Suprapubic skin (tissue), 4 donors: Measurements from ENCODE around the gene CLTC. TPM values are rescaled to one million over a fixed set of nuclear protein-coding genes. Genes with fewer than 3 reads are reported as not detected.
A peak's percentile ranks its signal among the peaks of the same experiment; 100 is the strongest.

Experiments used
- DNase-seq, 2 donors: peaks; one replicate each; pipeline ENCODE4 v3.0.0-alpha.2; 2019; ENCODE audit warnings: low spot score in 2 of 2
- H3K27ac ChIP-seq: fragments of 200-600 bp; sonication (generic); one replicate; pipeline ENCODE4 v1.5.1; 2019
- H3K27me3 ChIP-seq: fragments of 200-600 bp; sonication (generic); one replicate; pipeline ENCODE4 v1.5.1; 2019
- H3K36me3 ChIP-seq: fragments of 200-600 bp; sonication (generic); one replicate; pipeline ENCODE4 v1.5.1; 2019
- H3K4me1 ChIP-seq: fragments of 200-600 bp; sonication (generic); one replicate; pipeline ENCODE4 v1.5.1; 2019
- H3K4me3 ChIP-seq: fragments of 200-600 bp; sonication (generic); one replicate; pipeline ENCODE4 v1.5.1; 2019; ENCODE audit warnings: mild to moderate bottlenecking
- H3K9me3 ChIP-seq: fragments of 200-600 bp; sonication (generic); one replicate; pipeline ENCODE4 v1.5.1; 2019
- CTCF ChIP-seq, 2 donors: fragments of 200-600 bp in 1 of 2; fragments of 450-650 bp in 1 of 2; sonication (generic) in 1 of 2; IDR thresholded peaks; one replicate each; pipeline ENCODE4 v1.5.1; 2016 to 2019; ENCODE audit warnings: antibody characterized with exemption in 2 of 2, mild to moderate bottlenecking in 1 of 2, moderate library complexity in 1 of 2
- EP300 ChIP-seq: sonication (generic); formaldehyde crosslinking; IDR thresholded peaks from one replicate; pipeline ENCODE4 v1.6.1; 2017; ENCODE audit warnings: antibody characterized with exemption
- POLR2A ChIP-seq, 2 donors: fragments of 450-650 bp; IDR thresholded peaks; one replicate each; pipeline ENCODE4 v1.6.1; 2017; ENCODE audit warnings: antibody characterized with exemption in 2 of 2, mild to moderate bottlenecking in 2 of 2, moderate library complexity in 2 of 2
- POLR2AphosphoS5 ChIP-seq, 3 donors: sonication (generic); formaldehyde crosslinking; IDR thresholded peaks; one replicate each; pipeline ENCODE4 v1.6.1; 2017; ENCODE audit warnings: antibody characterized with exemption in 3 of 3
- WGBS: methylation state at CpG from one replicate; pipeline ENCODE4 v1.1.5; 2018; 5-methylcytosine and 5-hydroxymethylcytosine counted together
- total RNA-seq, 4 donors: library from RNA; depleted of rRNA; stranded (reverse); fragments of >200 nt; gene quantifications; one replicate each; pipeline ENCODE4 v1.1.0, GENCODE V29; 2016

CLTC gene
- total RNA-seq, 4 donors from 2014 or later: 99.2 to 178 (median 152) TPM

GRCh38 chr17:59619035-59619297 lies 729 bp upstream of the CLTC start:
- Histone ChIP-seq H3K4me3 (peak overlapping the region; percentile 88), H3K4me1 (peaks cover 46% of the 10 kb centered on the region), H3K27ac (peak overlapping the region; percentile 97), H3K9me3 (no peaks in the 10 kb centered on the region), H3K36me3 (no peaks in the 10 kb centered on the region), H3K27me3 (no peaks in the 10 kb centered on the region)
- TF ChIP-seq POLR2AphosphoS5 (IDR thresholded peaks at IDR 0.05) (no peak), CTCF (IDR thresholded peaks at IDR 0.05) (no peak), POLR2A (IDR thresholded peaks at IDR 0.05) (no peak), EP300 (no peak)
- no peak for DNase-seq
- WGBS: 0% methylated on average over 10 of the region's 11 CpGs

GRCh38 chr17:59620064-59620359 lies 317 bp downstream of the CLTC start:
- H3K36me3 ChIP-seq: no peaks in the 10 kb centered on the region
- H3K9me3 ChIP-seq: no peaks in the 10 kb centered on the region
- H3K4me1 ChIP-seq: peaks cover 55% of the 10 kb centered on the region
- H3K27me3 ChIP-seq: no peaks in the 10 kb centered on the region
- no peak for TF ChIP-seq EP300
- no peak for TF ChIP-seq CTCF (IDR thresholded peaks at IDR 0.05)
- TF ChIP-seq POLR2AphosphoS5 (IDR thresholded peaks at IDR 0.05): no peak
- no peak for TF ChIP-seq POLR2A (IDR thresholded peaks at IDR 0.05)
- WGBS: 0% methylated on average over 11 of the region's 13 CpGs
- peak overlapping the region; percentile 97 for H3K27ac ChIP-seq
- peak overlapping the region; percentile 88 for H3K4me3 ChIP-seq
- no peak for DNase-seq

- peak overlapping the region; percentile 88 for H3K4me3 ChIP-seq
- H3K27ac ChIP-seq: peak overlapping the region; percentile 97
- H3K9me3 ChIP-seq: no peaks in the 10 kb centered on the region
- peaks cover 60% of the 10 kb centered on the region for H3K4me1 ChIP-seq
- no peak for DNase-seq
- TF ChIP-seq POLR2A (IDR thresholded peaks at IDR 0.05) (no peak), CTCF (IDR thresholded peaks at IDR 0.05) (no peak), POLR2AphosphoS5 (IDR thresholded peaks at IDR 0.05) (no peak), EP300 (no peak)
- H3K36me3 ChIP-seq: no peaks in the 10 kb centered on the region
- no peaks in the 10 kb centered on the region for H3K27me3 ChIP-seq
- 3% methylated on average over 14 of the region's 14 CpGs for WGBS
Observed at GRCh38 chr17:59620518-59621259, 994 bp downstream of the CLTC start.

- TF ChIP-seq EP300 (no peak), POLR2AphosphoS5 (IDR thresholded peaks at IDR 0.05) (no peak), CTCF (IDR thresholded peaks at IDR 0.05) (no peak), POLR2A (IDR thresholded peaks at IDR 0.05) (no peak)
- WGBS: 38% methylated on average over 4 of the region's 4 CpGs
- DNase-seq: no peak
- no peaks in the 10 kb centered on the region for H3K36me3 ChIP-seq
- H3K4me3 ChIP-seq: peak overlapping the region; percentile 88
- H3K27ac ChIP-seq: no peak overlapping the region
- no peaks in the 10 kb centered on the region for H3K27me3 ChIP-seq
- no peaks in the 10 kb centered on the region for H3K9me3 ChIP-seq
- H3K4me1 ChIP-seq: peaks cover 65% of the 10 kb centered on the region
Observed at GRCh38 chr17:59621771-59622170, 2.1 kb downstream of the CLTC start.

GRCh38 chr17:59623151-59623550 lies 3.5 kb downstream of the CLTC start:
- WGBS: 62% methylated on average over 2 of the region's 2 CpGs
- no peak overlapping the region for H3K4me3 ChIP-seq
- DNase-seq: no peak
- TF ChIP-seq CTCF (IDR thresholded peaks at IDR 0.05) (no peak), POLR2A (IDR thresholded peaks at IDR 0.05) (no peak), POLR2AphosphoS5 (IDR thresholded peaks at IDR 0.05) (no peak), EP300 (no peak)
- no peaks in the 10 kb centered on the region for H3K27me3 ChIP-seq
- H3K9me3 ChIP-seq: no peaks in the 10 kb centered on the region
- no peaks in the 10 kb centered on the region for H3K36me3 ChIP-seq
- no peak overlapping the region for H3K27ac ChIP-seq
- peaks cover 68% of the 10 kb centered on the region for H3K4me1 ChIP-seq
